ENCODE results near the gene GMIP.

GRCh38 chr19:19662871-19663255, 19.4 kb upstream of the GMIP start:
- TF ChIP-seq ZSCAN12 (CRISPR knock-in tag; IDR thresholded peaks at IDR 0.05) (no peak), GPN1 (CRISPR knock-in tag; IDR thresholded peaks at IDR 0.05; ENCODE audit: borderline replicate concordance) (no peak), MAFK (conservative IDR thresholded peaks at IDR 0.05 in 1 of 2, IDR thresholded peaks at IDR 0.05 in 1 of 2; ENCODE audit: low read length in 2 of 2) (no peak), ZBTB2 (CRISPR knock-in tag; IDR thresholded peaks at IDR 0.05; ENCODE audit: low read depth) (no peak), NFE2 (CRISPR knock-in tag; IDR thresholded peaks at IDR 0.05) (no peak), ZNF780A (CRISPR knock-in tag; IDR thresholded peaks at IDR 0.05) (0 out of 2 replicates have a peak, but pooled peaks have one; percentile 68)

Data from HepG2 (cell line).